ENCODE data around the gene PLEKHH1. TPM values are rescaled to one million over a fixed set of nuclear protein-coding genes. Genes with fewer than 3 reads are reported as not detected.

PLEKHH1 gene
- total RNA-seq, 1 experiment from 2014 or later = 6.7 TPM

GRCh38 chr14:67620217-67620785 lies 87.2 kb downstream of the PLEKHH1 start:
- H3K27me3 ChIP-seq (ENCODE audit: control insufficient read depth, insufficient read depth, low read length) = no peaks in the 10 kb centered on the region
- H3K9me3 ChIP-seq (ENCODE audit: control insufficient read depth, insufficient read depth, low read depth, low read length) = no peaks in the 10 kb centered on the region
- CTCF ChIA-PET = interaction anchor here (0.6 to 0.9 kb wide), 3 partner anchors 37 to 107 kb away, joined by 3 to 4 read pairs (median 3); no protein-coding TSS in a partner anchor
- peaks cover 9% of the 10 kb centered on the region for H3K4me1 ChIP-seq (ENCODE audit: control insufficient read depth, insufficient read depth, low read length)
- H3K36me3 ChIP-seq (ENCODE audit: control insufficient read depth, insufficient read depth, low read length) = no peaks in the 10 kb centered on the region
- intact Hi-C loops (cut with micrococcal nuclease; ENCODE audit: unreplicated experiment) = no loop called here
- peak; percentile 33 for ATAC-seq
- peak overlapping the region; percentile 58 to 71 for H3K4me3 ChIP-seq (ENCODE audit: low read depth in 2 of 2, low read length in 2 of 2)
- no TSS peak for BruUV-seq (replicated peaks)
- H3K27ac ChIP-seq (ENCODE audit: low read length) = no peak overlapping the region
- POLR2A ChIA-PET = no interaction called here
- no peak for DNase-seq (ENCODE audit: low read depth, low spot score)
- TF ChIP-seq SIN3A (IDR thresholded peaks at IDR 0.05; ENCODE audit: borderline replicate concordance, insufficient read depth, low read depth, low read length) (no peak), POLR2AphosphoS5 (IDR thresholded peaks at IDR 0.05; ENCODE audit: low read depth, low read length) (no peak), TCF7L2 (IDR thresholded peaks at IDR 0.05; ENCODE audit: low read depth, low read length) (no peak)
- TF ChIP-seq, protein P1, sequence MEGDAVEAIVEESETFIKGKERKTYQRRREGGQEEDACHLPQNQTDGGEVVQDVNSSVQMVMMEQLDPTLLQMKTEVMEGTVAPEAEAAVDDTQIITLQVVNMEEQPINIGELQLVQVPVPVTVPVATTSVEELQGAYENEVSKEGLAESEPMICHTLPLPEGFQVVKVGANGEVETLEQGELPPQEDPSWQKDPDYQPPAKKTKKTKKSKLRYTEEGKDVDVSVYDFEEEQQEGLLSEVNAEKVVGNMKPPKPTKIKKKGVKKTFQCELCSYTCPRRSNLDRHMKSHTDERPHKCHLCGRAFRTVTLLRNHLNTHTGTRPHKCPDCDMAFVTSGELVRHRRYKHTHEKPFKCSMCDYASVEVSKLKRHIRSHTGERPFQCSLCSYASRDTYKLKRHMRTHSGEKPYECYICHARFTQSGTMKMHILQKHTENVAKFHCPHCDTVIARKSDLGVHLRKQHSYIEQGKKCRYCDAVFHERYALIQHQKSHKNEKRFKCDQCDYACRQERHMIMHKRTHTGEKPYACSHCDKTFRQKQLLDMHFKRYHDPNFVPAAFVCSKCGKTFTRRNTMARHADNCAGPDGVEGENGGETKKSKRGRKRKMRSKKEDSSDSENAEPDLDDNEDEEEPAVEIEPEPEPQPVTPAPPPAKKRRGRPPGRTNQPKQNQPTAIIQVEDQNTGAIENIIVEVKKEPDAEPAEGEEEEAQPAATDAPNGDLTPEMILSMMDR (IDR thresholded peaks at IDR 0.05) = no peak
- TF ChIP-seq, protein P2, sequence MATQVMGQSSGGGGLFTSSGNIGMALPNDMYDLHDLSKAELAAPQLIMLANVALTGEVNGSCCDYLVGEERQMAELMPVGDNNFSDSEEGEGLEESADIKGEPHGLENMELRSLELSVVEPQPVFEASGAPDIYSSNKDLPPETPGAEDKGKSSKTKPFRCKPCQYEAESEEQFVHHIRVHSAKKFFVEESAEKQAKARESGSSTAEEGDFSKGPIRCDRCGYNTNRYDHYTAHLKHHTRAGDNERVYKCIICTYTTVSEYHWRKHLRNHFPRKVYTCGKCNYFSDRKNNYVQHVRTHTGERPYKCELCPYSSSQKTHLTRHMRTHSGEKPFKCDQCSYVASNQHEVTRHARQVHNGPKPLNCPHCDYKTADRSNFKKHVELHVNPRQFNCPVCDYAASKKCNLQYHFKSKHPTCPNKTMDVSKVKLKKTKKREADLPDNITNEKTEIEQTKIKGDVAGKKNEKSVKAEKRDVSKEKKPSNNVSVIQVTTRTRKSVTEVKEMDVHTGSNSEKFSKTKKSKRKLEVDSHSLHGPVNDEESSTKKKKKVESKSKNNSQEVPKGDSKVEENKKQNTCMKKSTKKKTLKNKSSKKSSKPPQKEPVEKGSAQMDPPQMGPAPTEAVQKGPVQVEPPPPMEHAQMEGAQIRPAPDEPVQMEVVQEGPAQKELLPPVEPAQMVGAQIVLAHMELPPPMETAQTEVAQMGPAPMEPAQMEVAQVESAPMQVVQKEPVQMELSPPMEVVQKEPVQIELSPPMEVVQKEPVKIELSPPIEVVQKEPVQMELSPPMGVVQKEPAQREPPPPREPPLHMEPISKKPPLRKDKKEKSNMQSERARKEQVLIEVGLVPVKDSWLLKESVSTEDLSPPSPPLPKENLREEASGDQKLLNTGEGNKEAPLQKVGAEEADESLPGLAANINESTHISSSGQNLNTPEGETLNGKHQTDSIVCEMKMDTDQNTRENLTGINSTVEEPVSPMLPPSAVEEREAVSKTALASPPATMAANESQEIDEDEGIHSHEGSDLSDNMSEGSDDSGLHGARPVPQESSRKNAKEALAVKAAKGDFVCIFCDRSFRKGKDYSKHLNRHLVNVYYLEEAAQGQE (IDR thresholded peaks at IDR 0.05; ENCODE audit: insufficient read depth in 1 of 2, low read depth in 2 of 2, low read length in 1 of 2) = no peak
- in situ Hi-C loops (cut with HindIII; ENCODE audit: low pct_unique_long_range_greater_than_20kb, low sequenced_read_pairs) = no loop called here

GRCh38 chr14:67622675-67623074 lies 89.6 kb downstream of the PLEKHH1 start:
- H3K27ac ChIP-seq (ENCODE audit: low read length) = 0 out of 2 replicates have a peak overlapping the region, but pooled peaks have one; percentile 44
- H3K4me1 ChIP-seq (ENCODE audit: control insufficient read depth, insufficient read depth, low read length) = peaks cover 9% of the 10 kb centered on the region
- intact Hi-C loops (cut with micrococcal nuclease; ENCODE audit: unreplicated experiment) (no loop called here), in situ Hi-C loops (cut with HindIII; ENCODE audit: low pct_unique_long_range_greater_than_20kb, low sequenced_read_pairs) (no loop called here)
- no TSS peak for BruUV-seq (replicated peaks)
- TF ChIP-seq TCF7L2 (IDR thresholded peaks at IDR 0.05; ENCODE audit: low read depth, low read length) (no peak), SIN3A (IDR thresholded peaks at IDR 0.05; ENCODE audit: borderline replicate concordance, insufficient read depth, low read depth, low read length) (no peak)
- ChIA-PET CTCF (interaction anchor here (0.6 kb wide), 1 partner anchor 1131 kb away, joined by 3 read pairs; no protein-coding TSS in a partner anchor), POLR2A (no interaction called here)
- H3K4me3 ChIP-seq (ENCODE audit: low read depth in 2 of 2, low read length in 2 of 2) = no peak overlapping the region
- DNase-seq (ENCODE audit: low read depth, low spot score) = no peak
- H3K27me3 ChIP-seq (ENCODE audit: control insufficient read depth, insufficient read depth, low read length) = no peaks in the 10 kb centered on the region
- ATAC-seq = peak; percentile 57
- no peaks in the 10 kb centered on the region for H3K36me3 ChIP-seq (ENCODE audit: control insufficient read depth, insufficient read depth, low read length)
- no peaks in the 10 kb centered on the region for H3K9me3 ChIP-seq (ENCODE audit: control insufficient read depth, insufficient read depth, low read depth, low read length)

GRCh38 chr14:67623114-67623513 lies 90.0 kb downstream of the PLEKHH1 start:
- in situ Hi-C loops (cut with HindIII; ENCODE audit: low pct_unique_long_range_greater_than_20kb, low sequenced_read_pairs) (no loop called here), intact Hi-C loops (cut with micrococcal nuclease; ENCODE audit: unreplicated experiment) (no loop called here)
- H3K27ac ChIP-seq (ENCODE audit: low read length) = 0 out of 2 replicates have a peak overlapping the region, but pooled peaks have one; percentile 44
- ATAC-seq = no peak
- POLR2A ChIA-PET = interaction anchor here (0.6 kb wide), 1 partner anchor 17 kb away, joined by 3 read pairs; no protein-coding TSS in a partner anchor
- H3K27me3 ChIP-seq (ENCODE audit: control insufficient read depth, insufficient read depth, low read length) = no peaks in the 10 kb centered on the region
- CTCF ChIA-PET = no interaction called here
- no peaks in the 10 kb centered on the region for H3K36me3 ChIP-seq (ENCODE audit: control insufficient read depth, insufficient read depth, low read length)
- H3K4me3 ChIP-seq (ENCODE audit: low read depth in 2 of 2, low read length in 2 of 2) = no peak overlapping the region
- H3K9me3 ChIP-seq (ENCODE audit: control insufficient read depth, insufficient read depth, low read depth, low read length) = no peaks in the 10 kb centered on the region
- DNase-seq (ENCODE audit: low read depth, low spot score) = no peak
- peaks cover 9% of the 10 kb centered on the region for H3K4me1 ChIP-seq (ENCODE audit: control insufficient read depth, insufficient read depth, low read length)
- no peak for TF ChIP-seq SIN3A (IDR thresholded peaks at IDR 0.05; ENCODE audit: borderline replicate concordance, insufficient read depth, low read depth, low read length)
- TF ChIP-seq POLR2AphosphoS5 (IDR thresholded peaks at IDR 0.05; ENCODE audit: low read depth, low read length) = no peak
- no peak for TF ChIP-seq TCF7L2 (IDR thresholded peaks at IDR 0.05; ENCODE audit: low read depth, low read length)
- TF ChIP-seq, protein P2 (IDR thresholded peaks at IDR 0.05; ENCODE audit: insufficient read depth in 1 of 2, low read depth in 2 of 2, low read length in 1 of 2) = no peak
- TF ChIP-seq, protein P1 (IDR thresholded peaks at IDR 0.05) = no peak
- no TSS peak for BruUV-seq (replicated peaks)

All from Panc1 (cell line).